Uterus (tissue), 4 donors: ENCODE results near the gene ZNF726. TPM values are rescaled to one million over a fixed set of nuclear protein-coding genes. Genes with fewer than 3 reads are reported as not detected.

Experiments used
- DNase-seq, 2 donors: peaks; one replicate each; pipeline ENCODE4 v3.0.0-alpha.2; 2019 to 2020
- H3K27ac ChIP-seq, 2 donors: fragments of 200-600 bp; sonication (generic); 1 replicate in 1 of 2; 2 replicates in 1 of 2; pipeline ENCODE4 v1.5.1; 2016 to 2018
- H3K27me3 ChIP-seq, 2 donors: fragments of 200-600 bp; sonication (generic); one replicate each; pipeline ENCODE4 v1.5.1; 2018 to 2019; ENCODE audit warnings: control low read depth in 1 of 2
- H3K36me3 ChIP-seq, 2 donors: fragments of 200-600 bp; sonication (generic); one replicate each; pipeline ENCODE4 v1.5.1; 2019; ENCODE audit warnings: control low read depth in 1 of 2
- H3K4me1 ChIP-seq, 2 donors: fragments of 200-600 bp; sonication (generic); one replicate each; pipeline ENCODE4 v1.5.1; 2018 to 2019; ENCODE audit warnings: control low read depth in 1 of 2
- H3K4me3 ChIP-seq, 2 donors: fragments of 200-600 bp; sonication (generic); 1 replicate in 1 of 2; 2 replicates in 1 of 2; pipeline ENCODE4 v1.5.1; 2018 to 2019; ENCODE audit warnings: mild to moderate bottlenecking in 1 of 2
- H3K9me3 ChIP-seq, 2 donors: fragments of 200-600 bp; sonication (generic); one replicate each; pipeline ENCODE4 v1.5.1; 2019; ENCODE audit warnings: control low read depth in 1 of 2
- CTCF ChIP-seq, 4 experiments: fragments of 200-600 bp in 2 of 4; fragments of 450-650 bp in 2 of 4; sonication (generic) in 2 of 4; IDR thresholded peaks; one replicate each; pipeline ENCODE4 v1.5.1; 2016 to 2019; ENCODE audit warnings: antibody characterized with exemption in 4 of 4, mild to moderate bottlenecking in 2 of 4, moderate library complexity in 1 of 4
- POLR2A ChIP-seq, 2 donors: fragments of 450-650 bp; IDR thresholded peaks; one replicate each; pipeline ENCODE4 v1.6.1; 2016; ENCODE audit warnings: antibody characterized with exemption in 2 of 2, mild to moderate bottlenecking in 1 of 2, moderate library complexity in 1 of 2
- intact Hi-C: fragments of 100-400 bp; cut with DNase I; formaldehyde crosslinking; loops from one replicate; pipeline ENCODE4 v1.15.1; 2023; ENCODE audit warnings: low total_unique reads
- total RNA-seq, 4 donors: library from RNA; depleted of rRNA in 3 of 4; stranded (reverse); fragments of >200 nt in 3 of 4; gene quantifications; one replicate each; pipeline versions ENCODE4 v1.1.0 to v1.2.4, GENCODE V29; 2014 to 2023
- donor health status: DM: yes; HTN: yes; CAD: no.

ZNF726 gene
- total RNA-seq, 4 donors from 2014 or later = 0.70 to 11.3 (median 0.77) TPM; not detected in 1

- TF ChIP-seq POLR2A (IDR thresholded peaks at IDR 0.05) = no peak
- Histone ChIP-seq H3K27me3 (no peaks in the 10 kb centered on the region), H3K4me3 (no peak overlapping the region), H3K9me3 (no peaks in the 10 kb centered on the region), H3K27ac (no peak overlapping the region), H3K36me3 (no peaks in the 10 kb centered on the region), H3K4me1 (no peaks in the 10 kb centered on the region)
- intact Hi-C loops = no loop called here
- DNase-seq = no peak
Measured at GRCh38 chr19:23908165-23908564, 6.5 kb upstream of the ZNF726 start.

DNA sequence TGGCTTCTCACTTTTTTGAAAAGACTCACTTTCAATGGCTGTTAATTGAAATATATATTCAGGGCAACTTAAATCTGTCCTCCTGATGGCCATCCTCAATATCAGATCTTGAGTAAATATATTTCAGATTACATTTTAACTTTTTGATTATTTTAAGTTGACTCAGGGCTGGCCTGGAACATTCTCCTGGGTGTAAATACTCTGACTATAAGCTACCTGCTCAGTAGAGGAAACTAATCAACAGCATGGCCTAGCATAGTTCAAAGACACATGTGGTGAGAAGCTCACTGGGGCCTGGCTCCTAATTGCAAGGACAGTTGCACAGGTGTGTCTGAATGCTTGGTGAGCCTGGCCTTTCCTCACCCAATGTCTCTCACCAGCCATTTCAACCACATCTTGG lies 5.5 kb upstream of the ZNF726 start:
- Histone ChIP-seq H3K9me3 (no peaks in the 10 kb centered on the region), H3K27ac (no peak overlapping the region), H3K4me1 (no peaks in the 10 kb centered on the region), H3K36me3 (no peaks in the 10 kb centered on the region), H3K4me3 (no peak overlapping the region), H3K27me3 (no peaks in the 10 kb centered on the region)
- DNase-seq = no peak
- TF ChIP-seq POLR2A (IDR thresholded peaks at IDR 0.05) (no peak), CTCF (IDR thresholded peaks at IDR 0.05) (no peak)
- intact Hi-C loops = no loop called here

GRCh38 chr19:23913931-23914330 lies 755 bp upstream of the ZNF726 start:
- Histone ChIP-seq H3K36me3 (no peaks in the 10 kb centered on the region), H3K27me3 (no peaks in the 10 kb centered on the region), H3K27ac (no peak overlapping the region), H3K9me3 (no peaks in the 10 kb centered on the region), H3K4me3 (no peak overlapping the region), H3K4me1 (no peaks in the 10 kb centered on the region)
- intact Hi-C loops = no loop called here
- no peak for TF ChIP-seq POLR2A (IDR thresholded peaks at IDR 0.05)
- no peak for TF ChIP-seq CTCF (IDR thresholded peaks at IDR 0.05)
- no peak for DNase-seq

DNA sequence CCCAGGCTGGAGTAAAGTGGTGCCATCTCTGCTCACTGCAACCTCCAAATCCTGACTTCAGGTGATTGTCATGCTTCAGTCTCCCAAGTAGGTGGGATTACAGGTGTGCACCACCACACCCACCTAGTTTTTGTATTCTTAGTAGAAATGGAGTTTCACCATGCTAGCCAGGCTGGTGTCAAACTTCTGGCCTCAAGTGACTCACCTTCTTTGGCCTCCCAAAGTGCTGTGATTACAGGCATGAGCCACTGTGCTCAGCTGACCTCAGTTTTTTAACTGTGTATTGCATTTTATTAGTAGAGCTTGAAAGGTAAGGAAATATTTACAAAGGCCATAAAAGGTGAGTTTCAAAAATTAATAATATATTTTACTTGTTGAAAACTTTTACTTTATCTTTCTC lies 2.3 kb downstream of the ZNF726 start:
- no peaks in the 10 kb centered on the region for H3K4me1 ChIP-seq
- intact Hi-C loops = no loop called here
- H3K9me3 ChIP-seq = no peaks in the 10 kb centered on the region
- no peaks in the 10 kb centered on the region for H3K36me3 ChIP-seq
- no peak overlapping the region for H3K4me3 ChIP-seq
- no peaks in the 10 kb centered on the region for H3K27me3 ChIP-seq
- H3K27ac ChIP-seq = no peak overlapping the region
- DNase-seq = no peak
- TF ChIP-seq CTCF (IDR thresholded peaks at IDR 0.05) = no peak
- TF ChIP-seq POLR2A (IDR thresholded peaks at IDR 0.05) = no peak

- H3K9me3 ChIP-seq = no peaks in the 10 kb centered on the region
- TF ChIP-seq CTCF (IDR thresholded peaks at IDR 0.05) = no peak
- TF ChIP-seq POLR2A (IDR thresholded peaks at IDR 0.05) = no peak
- intact Hi-C loops = no loop called here
- H3K4me1 ChIP-seq = no peaks in the 10 kb centered on the region
- no peak for DNase-seq
- no peak overlapping the region for H3K27ac ChIP-seq
- H3K4me3 ChIP-seq = no peak overlapping the region
- no peaks in the 10 kb centered on the region for H3K27me3 ChIP-seq
- H3K36me3 ChIP-seq = no peaks in the 10 kb centered on the region
Measured at GRCh38 chr19:23917856-23918255, 3.2 kb downstream of the ZNF726 start.

DNA sequence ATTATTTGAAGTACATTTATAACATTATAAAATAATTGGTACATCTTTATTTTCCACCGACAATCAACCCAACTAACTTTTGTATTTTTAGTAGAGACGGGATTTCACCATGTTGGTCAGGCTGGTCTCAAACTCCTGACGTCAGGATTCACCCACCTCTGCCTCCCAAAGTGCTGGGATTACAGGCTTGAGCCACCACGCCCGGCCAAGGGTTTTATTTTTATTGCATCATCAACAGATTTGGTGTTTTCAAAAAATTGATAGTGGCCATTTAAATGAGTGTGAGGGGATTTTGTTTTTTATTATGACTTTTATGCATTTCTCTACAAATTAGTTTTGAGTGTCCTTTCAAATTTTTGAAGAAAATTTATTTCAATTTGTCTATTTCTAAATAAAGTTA lies 10.6 kb downstream of the ZNF726 start:
- intact Hi-C loops = no loop called here
- H3K4me1 ChIP-seq = no peaks in the 10 kb centered on the region
- no peak overlapping the region for H3K27ac ChIP-seq
- no peaks in the 10 kb centered on the region for H3K9me3 ChIP-seq
- TF ChIP-seq POLR2A (IDR thresholded peaks at IDR 0.05) = no peak
- no peaks in the 10 kb centered on the region for H3K27me3 ChIP-seq
- H3K36me3 ChIP-seq = no peaks in the 10 kb centered on the region
- no peak for DNase-seq
- H3K4me3 ChIP-seq = no peak overlapping the region
